ENCODE results near the gene ZBTB46.
"Not testable (repeated sequence)": the region's sequence is repeated elsewhere in the genome, so short reads cannot be mapped to it uniquely, and the experiment has no call there.

- TF ChIP-seq PATZ1 (tag by site-specific recombination; IDR thresholded peaks at IDR 0.05); ZNF24 (tag by site-specific recombination; IDR thresholded peaks at IDR 0.05); CTCF (tag by site-specific recombination; IDR thresholded peaks at IDR 0.05); REST (tag by site-specific recombination; IDR thresholded peaks at IDR 0.05); ZNF704 (tag by site-specific recombination; IDR thresholded peaks at IDR 0.05); ZNF324 (tag by site-specific recombination; IDR thresholded peaks at IDR 0.05); SETDB1 (IDR thresholded peaks at IDR 0.05; ENCODE audit: insufficient read length, low read length); ZNF280D (tag by site-specific recombination; IDR thresholded peaks at IDR 0.05); ZNF518A (tag by site-specific recombination; conservative IDR thresholded peaks at IDR 0.05; ENCODE audit: low read depth); TCF7L2 (IDR thresholded peaks at IDR 0.05; ENCODE audit: borderline replicate concordance, low read depth, low read length): not testable (repeated sequence)
These were observed 31.9 kb downstream of the ZBTB46 start for GRCh38 chr20:63799127-63799526.
